Prostate gland (tissue), 2 donors: ENCODE data around the gene FAM184A. TPM values are rescaled to one million over a fixed set of nuclear protein-coding genes. Genes with fewer than 3 reads are reported as not detected.

Source experiments
- DNase-seq: peaks from one replicate; pipeline ENCODE4 v3.0.0-alpha.2; 2019; ENCODE audit warnings: low spot score
- H3K27ac ChIP-seq, 2 donors: fragments of 200-600 bp; sonication (generic); 2 replicates each; pipeline ENCODE4 v1.5.1; 2017 to 2019
- H3K27me3 ChIP-seq: fragments of 200-600 bp; sonication (generic); replicated peaks from 2 replicates; pipeline ENCODE4 v1.5.1; 2019; ENCODE audit not compliant: insufficient read depth
- H3K36me3 ChIP-seq, 2 donors: fragments of 200-600 bp; sonication (generic); 1 replicate in 1 of 2; 2 replicates in 1 of 2; pipeline versions ENCODE4 v1.5.1 to v1.8.1; 2017 to 2019
- H3K4me1 ChIP-seq: fragments of 200-600 bp; sonication (generic); replicated peaks from 2 replicates; pipeline ENCODE4 v1.5.1; 2019
- H3K4me3 ChIP-seq, 2 donors: fragments of 200-600 bp; sonication (generic); 2 replicates each; pipeline ENCODE4 v1.5.1; 2017 to 2019
- H3K9me3 ChIP-seq: fragments of 200-600 bp; sonication (generic); 2 replicates; pipeline ENCODE4 v1.5.1; 2017
- POLR2A ChIP-seq: fragments of 450-650 bp; IDR thresholded peaks from one replicate; pipeline ENCODE4 v1.6.1; 2016; ENCODE audit warnings: antibody characterized with exemption, mild to moderate bottlenecking
- POLR2AphosphoS5 ChIP-seq: sonication (generic); formaldehyde crosslinking; IDR thresholded peaks from one replicate; pipeline ENCODE4 v1.6.1; 2017; ENCODE audit warnings: antibody characterized with exemption
- WGBS: methylation state at CpG from one replicate; pipeline ENCODE4 v1.1.5; 2018; 5-methylcytosine and 5-hydroxymethylcytosine counted together
- intact Hi-C: fragments of 100-400 bp; cut with DNase I; formaldehyde crosslinking; loops from one replicate; pipeline ENCODE4 v1.14.2; 2022
- microRNA counts, 2 donors: library from miRNA; unstranded; fragments of <30 nt; microRNA quantifications; one replicate each; lab custom pipeline; 2016 to 2017
- microRNA-seq: library from miRNA; unstranded; fragments of <30 nt; microRNA quantifications from one replicate; pipeline ENCODE4, GENCODE V29; 2016
- small RNA-seq, 2 donors: library from RNA; depleted of rRNA; stranded (forward); fragments of <200 nt; gene quantifications; one replicate each; pipeline ENCODE3, GENCODE V24; 2016
- total RNA-seq, 2 donors: library from RNA; depleted of rRNA; stranded (reverse); fragments of >200 nt; gene quantifications; one replicate each; pipeline ENCODE4 v1.1.0, GENCODE V29; 2016
- TF ChIP-seq, protein P1 (sequence below), 4 experiments: fragments of 200-600 bp in 2 of 4; fragments of 450-650 bp in 2 of 4; sonication (generic) in 2 of 4; IDR thresholded peaks; 1 replicate in 3 of 4; 2 replicates in 1 of 4; pipeline ENCODE4 v1.5.1; 2016 to 2019; ENCODE audit warnings: antibody characterized with exemption in 4 of 4, mild to moderate bottlenecking in 2 of 4, moderate library complexity in 2 of 4

Gene FAM184A
- total RNA-seq, 2 donors from 2014 or later: 3.6 to 7.6 TPM

DNA sequence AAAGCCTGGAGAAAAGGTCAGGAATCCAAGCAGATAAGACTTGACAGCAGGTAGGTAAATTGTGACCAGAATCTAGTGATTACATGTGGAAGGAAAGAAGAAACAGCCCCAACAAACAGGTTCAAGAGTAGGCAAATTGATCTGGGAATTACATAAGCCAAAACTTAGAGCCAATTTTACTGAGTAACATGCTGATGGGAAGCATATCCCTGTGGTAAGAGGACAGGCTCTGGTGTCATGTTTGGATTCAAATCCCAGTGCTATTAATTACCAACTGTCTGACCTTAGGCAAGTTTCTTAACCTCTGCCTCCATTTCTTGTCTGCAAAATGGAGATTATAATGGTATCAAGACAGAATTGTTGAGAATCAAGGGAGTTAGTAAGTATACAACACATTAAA, 163.9 kb downstream of the FAM184A start:
- no peaks in the 10 kb centered on the region for H3K27me3 ChIP-seq
- no peak overlapping the region for H3K27ac ChIP-seq
- no peaks in the 10 kb centered on the region for H3K4me1 ChIP-seq
- no peak for DNase-seq
- H3K4me3 ChIP-seq: no peak overlapping the region
- TF ChIP-seq POLR2A: no peak
- TF ChIP-seq, protein P1, sequence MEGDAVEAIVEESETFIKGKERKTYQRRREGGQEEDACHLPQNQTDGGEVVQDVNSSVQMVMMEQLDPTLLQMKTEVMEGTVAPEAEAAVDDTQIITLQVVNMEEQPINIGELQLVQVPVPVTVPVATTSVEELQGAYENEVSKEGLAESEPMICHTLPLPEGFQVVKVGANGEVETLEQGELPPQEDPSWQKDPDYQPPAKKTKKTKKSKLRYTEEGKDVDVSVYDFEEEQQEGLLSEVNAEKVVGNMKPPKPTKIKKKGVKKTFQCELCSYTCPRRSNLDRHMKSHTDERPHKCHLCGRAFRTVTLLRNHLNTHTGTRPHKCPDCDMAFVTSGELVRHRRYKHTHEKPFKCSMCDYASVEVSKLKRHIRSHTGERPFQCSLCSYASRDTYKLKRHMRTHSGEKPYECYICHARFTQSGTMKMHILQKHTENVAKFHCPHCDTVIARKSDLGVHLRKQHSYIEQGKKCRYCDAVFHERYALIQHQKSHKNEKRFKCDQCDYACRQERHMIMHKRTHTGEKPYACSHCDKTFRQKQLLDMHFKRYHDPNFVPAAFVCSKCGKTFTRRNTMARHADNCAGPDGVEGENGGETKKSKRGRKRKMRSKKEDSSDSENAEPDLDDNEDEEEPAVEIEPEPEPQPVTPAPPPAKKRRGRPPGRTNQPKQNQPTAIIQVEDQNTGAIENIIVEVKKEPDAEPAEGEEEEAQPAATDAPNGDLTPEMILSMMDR (IDR thresholded peaks at IDR 0.05): no peak
- TF ChIP-seq POLR2AphosphoS5: no peak
- no peaks in the 10 kb centered on the region for H3K36me3 ChIP-seq
- no peaks in the 10 kb centered on the region for H3K9me3 ChIP-seq
- intact Hi-C loops: no loop called here

GRCh38 chr6:118913161-118913560, 165.3 kb downstream of the FAM184A start:
- WGBS: 82% methylated on average over 2 of the region's 2 CpGs

DNA sequence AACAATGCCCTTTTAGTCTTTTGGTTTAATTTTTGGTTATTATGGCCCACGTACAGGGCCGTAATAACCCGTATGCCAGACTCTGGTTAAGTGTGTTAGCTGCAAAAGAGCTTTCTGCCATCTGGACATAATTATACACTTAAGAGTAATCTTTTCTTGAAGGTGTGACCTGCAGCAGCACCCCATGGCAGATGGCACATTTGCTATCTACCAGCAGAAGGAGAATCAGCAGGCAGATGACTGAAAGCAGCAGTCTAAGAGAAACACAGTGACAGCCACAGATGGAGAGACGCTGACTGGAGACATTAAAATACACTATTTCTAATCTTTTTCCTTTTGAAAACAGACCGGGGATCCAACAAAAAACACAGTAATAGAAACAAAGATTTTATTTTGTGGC, 165.8 kb downstream of the FAM184A start:
- intact Hi-C loops: no loop called here
- TF ChIP-seq, protein P1 (IDR thresholded peaks at IDR 0.05): no peak
- TF ChIP-seq POLR2A: no peak
- no peak for TF ChIP-seq POLR2AphosphoS5
- DNase-seq: no peak
- Histone ChIP-seq H3K27me3 (no peaks in the 10 kb centered on the region), H3K9me3 (no peaks in the 10 kb centered on the region), H3K4me3 (no peak overlapping the region), H3K27ac (no peak overlapping the region), H3K36me3 (no peaks in the 10 kb centered on the region), H3K4me1 (no peaks in the 10 kb centered on the region)
- 83% methylated on average over 5 of the region's 5 CpGs for WGBS

More at GRCh38 chr6:118913161-118913560, 165.3 kb downstream of the FAM184A start:
- Histone ChIP-seq H3K27me3 (no peaks in the 10 kb centered on the region), H3K9me3 (no peaks in the 10 kb centered on the region), H3K4me3 (no peak overlapping the region), H3K27ac (no peak overlapping the region), H3K4me1 (no peaks in the 10 kb centered on the region), H3K36me3 (no peaks in the 10 kb centered on the region)
- no peak for DNase-seq
- no peak for TF ChIP-seq POLR2A
- TF ChIP-seq POLR2AphosphoS5: no peak
- TF ChIP-seq, protein P1 (IDR thresholded peaks at IDR 0.05): no peak
- intact Hi-C loops: no loop called here

MicroRNA genes within 50 kb of the gene (microRNA counts, 767-probe panel; counts per million panel counts)
- microRNA hsa-miR-548b-3p (lab: Ali Mortazavi, UCI) (0 to 431 counts per million in 2 donors), microRNA hsa-miR-548b-5p (lab: Ali Mortazavi, UCI) (0 to 431 counts per million in 2 donors)

Small RNA genes lying within 50 kb of the gene (microRNA-seq; reads per million reads assigned to microRNA genes)
- not detected for gene MIR548B

Small RNA genes lying within 50 kb of the gene (small RNA-seq; reads per million reads assigned to genes)
- gene MIR548B: 0 to 0.10 reads per million in 2 donors
- 0 reads per million in 2 donors for gene RF00019

Other genes with a start within 250 kb of the FAM184A start
- 10 to 100 TPM; 12.5 to 15.6 TPM for gene ASF1A, start 184.5 kb downstream of the FAM184A start, total RNA-seq
- gene MCM9, start 143.5 kb downstream of the FAM184A start, total RNA-seq: 10 to 100 TPM; 13.6 to 24.8 TPM